ENCODE results near the gene GLI3.

The GLI3 gene

GRCh38 chr7:41956705-41957104 is 280.3 kb downstream of the GLI3 start:
- Histone ChIP-seq H3K4me3 (ENCODE audit: low read length) (no peak overlapping the region), H3F3A (ENCODE audit: insufficient read depth, low read length) (no peaks in the 10 kb centered on the region), H3K36me3 (replicated peaks; ENCODE audit: insufficient read depth, low read length) (no peaks in the 10 kb centered on the region), H3K4me2 (ENCODE audit: low read depth, low read length) (no peak overlapping the region), H3K27me3 (replicated peaks; ENCODE audit: insufficient read depth, low read length) (no peaks in the 10 kb centered on the region), H2AFZ (ENCODE audit: low read length) (no peak overlapping the region), H3K9me3 (replicated peaks; ENCODE audit: insufficient read depth, low read length) (no peaks in the 10 kb centered on the region), H3K79me2 (ENCODE audit: low read length) (no peaks in the 10 kb centered on the region), H3K9me2 (replicated peaks; ENCODE audit: insufficient read depth, low read length) (no peaks in the 10 kb centered on the region), H3K27ac (ENCODE audit: low read length) (no peak overlapping the region), H3K9ac (ENCODE audit: low read length) (no peak overlapping the region), H3K4me1 (ENCODE audit: low read length) (no peaks in the 10 kb centered on the region), H4K20me1 (ENCODE audit: insufficient read depth, low read length) (no peaks in the 10 kb centered on the region)
- DNase-seq, result no peak
- TF ChIP-seq EZH2 (optimal IDR thresholded peaks at IDR 0.05; ENCODE audit: low read depth, low read length) (no peak), CTCF (IDR thresholded peaks at IDR 0.05; ENCODE audit: low read length) (no peak), EZH2phosphoT487 (IDR thresholded peaks at IDR 0.05; ENCODE audit: low read length) (no peak)

- Histone ChIP-seq H3K27me3 (replicated peaks; ENCODE audit: insufficient read depth, low read length) (no peaks in the 10 kb centered on the region), H3K79me2 (ENCODE audit: low read length) (no peaks in the 10 kb centered on the region), H3K9ac (ENCODE audit: low read length) (no peak overlapping the region), H3K36me3 (replicated peaks; ENCODE audit: insufficient read depth, low read length) (no peaks in the 10 kb centered on the region), H2AFZ (ENCODE audit: low read length) (no peak overlapping the region), H3K27ac (ENCODE audit: low read length) (no peak overlapping the region), H3F3A (ENCODE audit: insufficient read depth, low read length) (no peaks in the 10 kb centered on the region), H4K20me1 (ENCODE audit: insufficient read depth, low read length) (no peaks in the 10 kb centered on the region), H3K4me2 (ENCODE audit: low read depth, low read length) (no peak overlapping the region), H3K4me1 (ENCODE audit: low read length) (no peaks in the 10 kb centered on the region), H3K9me2 (replicated peaks; ENCODE audit: insufficient read depth, low read length) (no peaks in the 10 kb centered on the region), H3K4me3 (ENCODE audit: low read length) (no peak overlapping the region), H3K9me3 (replicated peaks; ENCODE audit: insufficient read depth, low read length) (no peaks in the 10 kb centered on the region)
- TF ChIP-seq EZH2 (optimal IDR thresholded peaks at IDR 0.05; ENCODE audit: low read depth, low read length), result no peak
- no peak for TF ChIP-seq CTCF (IDR thresholded peaks at IDR 0.05; ENCODE audit: low read length)
- TF ChIP-seq EZH2phosphoT487 (IDR thresholded peaks at IDR 0.05; ENCODE audit: low read length), result no peak
- no peak for DNase-seq
These were observed 280.9 kb downstream of the GLI3 start for GRCh38 chr7:41955893-41956675.

GRCh38 chr7:41955451-41955850 is 281.6 kb downstream of the GLI3 start:
- H3K27ac ChIP-seq (ENCODE audit: low read length), result no peak overlapping the region
- no peak for TF ChIP-seq CTCF (IDR thresholded peaks at IDR 0.05; ENCODE audit: low read length)
- no peak for TF ChIP-seq EZH2phosphoT487 (IDR thresholded peaks at IDR 0.05; ENCODE audit: low read length)
- TF ChIP-seq EZH2 (optimal IDR thresholded peaks at IDR 0.05; ENCODE audit: low read depth, low read length), result no peak
- DNase-seq, result no peak
- H4K20me1 ChIP-seq (ENCODE audit: insufficient read depth, low read length), result no peaks in the 10 kb centered on the region
- H3F3A ChIP-seq (ENCODE audit: insufficient read depth, low read length), result no peaks in the 10 kb centered on the region
- H3K9ac ChIP-seq (ENCODE audit: low read length), result no peak overlapping the region
- H3K79me2 ChIP-seq (ENCODE audit: low read length), result no peaks in the 10 kb centered on the region
- H3K27me3 ChIP-seq (replicated peaks; ENCODE audit: insufficient read depth, low read length), result no peaks in the 10 kb centered on the region
- H3K4me1 ChIP-seq (ENCODE audit: low read length), result no peaks in the 10 kb centered on the region
- H2AFZ ChIP-seq (ENCODE audit: low read length), result no peak overlapping the region
- no peak overlapping the region for H3K4me3 ChIP-seq (ENCODE audit: low read length)
- H3K36me3 ChIP-seq (replicated peaks; ENCODE audit: insufficient read depth, low read length), result no peaks in the 10 kb centered on the region
- H3K9me2 ChIP-seq (replicated peaks; ENCODE audit: insufficient read depth, low read length), result no peaks in the 10 kb centered on the region
- H3K4me2 ChIP-seq (ENCODE audit: low read depth, low read length), result no peak overlapping the region
- no peaks in the 10 kb centered on the region for H3K9me3 ChIP-seq (replicated peaks; ENCODE audit: insufficient read depth, low read length)
